T-helper 1 cell treated with Interleukin-12 subunit alpha and Interleukin-12 subunit beta and Interleukin-4 antibody, amounts not matched to agents 30 μg/mL and 1 μg/mL, for 36 hours (primary cell): ENCODE measurements around the gene RELA.
A peak's percentile ranks its signal among the peaks of the same experiment; 100 is the strongest.

Experiments used
- H3K27ac Mint-ChIP-seq: one replicate; pipeline ENCODE4 v1.8.0; 2021; ENCODE audit warnings: mild to moderate bottlenecking, mixed read lengths
- H3K27me3 Mint-ChIP-seq: one replicate; pipeline ENCODE4 v1.8.0; 2021; ENCODE audit warnings: low read depth, mixed read lengths
- H3K36me3 Mint-ChIP-seq: one replicate; pipeline ENCODE4 v1.8.0; 2021; ENCODE audit warnings: low read depth, mixed read lengths
- H3K4me1 Mint-ChIP-seq: one replicate; pipeline ENCODE4 v1.8.0; 2021; ENCODE audit warnings: low read depth, mixed read lengths
- H3K4me3 Mint-ChIP-seq: one replicate; pipeline ENCODE4 v1.8.0; 2021; ENCODE audit warnings: mild to moderate bottlenecking, moderate library complexity, mixed read lengths
- H3K9me3 Mint-ChIP-seq: one replicate; pipeline ENCODE4 v1.8.0; 2021; ENCODE audit warnings: mixed read lengths

RELA gene

GRCh38 chr11:65619281-65619928 is 43.3 kb downstream of the RELA start:
- Mint-ChIP-seq H3K4me3 (no peak overlapping the region), H3K27me3 (peaks cover 3% of the 10 kb centered on the region), H3K27ac (no peak overlapping the region), H3K36me3 (peaks cover 24% of the 10 kb centered on the region), H3K4me1 (peaks cover 10% of the 10 kb centered on the region), H3K9me3 (no peaks in the 10 kb centered on the region)

GRCh38 chr11:65618763-65619162 is 44.0 kb downstream of the RELA start:
- H3K27ac Mint-ChIP-seq = no peak overlapping the region
- peaks cover 21% of the 10 kb centered on the region for H3K36me3 Mint-ChIP-seq
- H3K4me3 Mint-ChIP-seq = no peak overlapping the region
- H3K4me1 Mint-ChIP-seq = peaks cover 10% of the 10 kb centered on the region
- H3K27me3 Mint-ChIP-seq = peaks cover 3% of the 10 kb centered on the region
- no peaks in the 10 kb centered on the region for H3K9me3 Mint-ChIP-seq

DNA sequence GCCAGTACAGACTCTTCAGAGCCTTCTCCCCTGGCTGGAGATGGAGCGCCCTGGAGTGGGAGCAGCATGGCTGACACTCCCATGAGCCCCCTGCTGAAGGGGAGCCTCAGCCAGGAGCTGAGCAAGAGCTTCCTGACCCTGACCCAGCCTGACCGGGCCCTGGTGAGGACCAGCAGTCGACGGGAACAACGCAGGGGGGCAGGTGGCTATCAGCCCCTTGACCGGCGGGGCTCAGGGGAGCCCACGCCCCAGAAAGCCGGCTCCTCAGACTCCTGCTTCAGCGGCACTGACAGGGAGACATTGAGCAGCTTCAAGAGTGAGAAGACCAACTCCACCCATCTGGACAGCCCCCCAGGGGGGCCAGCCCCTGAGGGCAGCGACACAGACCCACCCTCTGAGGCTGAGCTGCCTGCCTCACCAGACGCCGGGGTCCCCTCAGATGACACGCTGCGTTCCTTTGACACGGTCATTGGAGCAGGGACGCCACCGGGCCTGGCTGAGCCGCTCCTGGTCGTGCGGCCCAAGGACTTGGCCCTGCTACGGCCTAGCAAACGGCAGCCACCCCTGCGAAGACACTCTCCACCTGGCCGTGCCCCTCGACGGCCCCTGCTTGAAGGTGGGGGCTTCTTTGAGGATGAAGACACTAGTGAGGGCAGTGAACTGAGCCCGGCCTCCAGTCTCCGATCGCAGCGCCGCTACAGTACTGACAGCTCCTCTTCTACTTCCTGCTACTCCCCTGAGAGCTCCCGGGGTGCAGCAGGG is 44.5 kb downstream of the RELA start:
- peaks cover 3% of the 10 kb centered on the region for H3K27me3 Mint-ChIP-seq
- peaks cover 11% of the 10 kb centered on the region for H3K4me1 Mint-ChIP-seq
- no peak overlapping the region for H3K27ac Mint-ChIP-seq
- no peak overlapping the region for H3K4me3 Mint-ChIP-seq
- peaks cover 22% of the 10 kb centered on the region for H3K36me3 Mint-ChIP-seq
- no peaks in the 10 kb centered on the region for H3K9me3 Mint-ChIP-seq

DNA sequence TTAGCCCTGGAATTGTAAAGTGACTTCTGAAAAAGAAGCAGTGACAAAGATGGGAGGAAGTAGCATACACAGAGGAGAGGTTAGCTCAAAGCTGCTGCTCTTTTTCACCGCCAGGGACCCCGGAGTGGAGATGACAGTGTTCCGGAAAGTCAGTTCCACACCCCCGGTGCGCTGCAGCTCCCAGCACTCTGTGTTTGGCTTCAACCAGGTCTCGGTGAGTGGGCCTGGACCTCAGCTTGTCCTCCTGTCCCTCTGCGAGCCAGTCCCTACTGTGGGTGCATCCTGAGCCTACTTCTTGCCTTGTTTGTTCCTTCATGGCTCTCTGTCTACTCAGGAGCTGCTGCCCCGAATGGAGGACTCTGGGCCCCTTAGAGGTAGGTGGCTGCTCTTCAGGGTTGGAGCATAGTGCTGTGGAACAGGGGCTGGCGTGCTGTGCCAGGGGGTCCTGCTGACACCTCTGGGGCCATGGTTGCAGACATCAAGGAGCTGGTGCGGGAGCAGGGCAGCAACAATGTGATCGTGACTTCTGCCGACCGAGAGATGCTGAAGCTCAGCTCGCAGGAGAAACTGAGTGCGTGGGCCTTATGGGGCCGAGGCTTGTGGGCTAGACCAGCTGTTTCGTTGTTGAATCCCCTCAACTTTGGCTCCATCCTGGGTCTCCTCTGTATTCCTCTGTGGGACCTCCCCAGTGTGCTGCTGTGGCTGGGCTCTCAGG is 45.4 kb downstream of the RELA start:
- H3K36me3 Mint-ChIP-seq = peaks cover 21% of the 10 kb centered on the region
- H3K4me1 Mint-ChIP-seq = peaks cover 16% of the 10 kb centered on the region
- H3K4me3 Mint-ChIP-seq = peak overlapping the region; percentile 95
- peaks cover 3% of the 10 kb centered on the region for H3K27me3 Mint-ChIP-seq
- H3K9me3 Mint-ChIP-seq = no peaks in the 10 kb centered on the region
- H3K27ac Mint-ChIP-seq = peak overlapping the region; percentile 77

DNA sequence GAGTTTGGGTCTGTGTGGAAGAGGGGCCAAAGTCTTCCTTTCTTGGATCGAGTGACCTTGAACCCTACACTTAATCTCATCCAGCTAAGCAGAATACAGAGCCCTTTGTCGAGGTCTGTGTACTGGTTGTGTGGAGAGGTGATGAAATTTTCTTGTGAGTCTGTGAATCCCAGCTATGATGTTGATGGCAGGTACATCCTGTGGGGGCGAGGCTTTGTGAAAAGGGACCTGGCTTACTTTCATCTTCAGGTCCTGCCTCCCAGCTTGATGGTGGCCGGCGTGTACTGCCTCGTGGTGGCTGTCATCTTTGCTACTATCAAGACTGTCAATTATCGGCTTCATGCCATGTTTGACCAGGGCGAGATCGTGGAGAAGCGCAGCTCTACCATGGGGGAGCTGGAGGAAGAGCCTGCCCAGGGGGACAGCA is 46.1 kb downstream of the RELA start:
- H3K27me3 Mint-ChIP-seq = peaks cover 3% of the 10 kb centered on the region
- H3K4me3 Mint-ChIP-seq = peak overlapping the region; percentile 95
- H3K9me3 Mint-ChIP-seq = no peaks in the 10 kb centered on the region
- peaks cover 20% of the 10 kb centered on the region for H3K4me1 Mint-ChIP-seq
- H3K36me3 Mint-ChIP-seq = peaks cover 26% of the 10 kb centered on the region
- peak overlapping the region; percentile 77 for H3K27ac Mint-ChIP-seq

- Mint-ChIP-seq H3K27ac (peak overlapping the region; percentile 77), H3K36me3 (peaks cover 24% of the 10 kb centered on the region), H3K9me3 (no peaks in the 10 kb centered on the region), H3K4me1 (peaks cover 20% of the 10 kb centered on the region), H3K27me3 (peaks cover 3% of the 10 kb centered on the region), H3K4me3 (peak overlapping the region; percentile 95)
Measured at GRCh38 chr11:65615950-65616574, 46.7 kb downstream of the RELA start.

- H3K4me3 Mint-ChIP-seq = peak within 1 kb of the TSS; percentile 95
- peaks cover 3% of the 10 kb centered on the region for H3K27me3 Mint-ChIP-seq
- peak within 1 kb of the TSS; percentile 92 for H3K27ac Mint-ChIP-seq
- H3K9me3 Mint-ChIP-seq = no peaks in the 10 kb centered on the region
- H3K36me3 Mint-ChIP-seq = peaks cover 22% of the 10 kb centered on the region
- peaks cover 25% of the 10 kb centered on the region for H3K4me1 Mint-ChIP-seq
Measured at GRCh38 chr11:65615229-65615949, 47.3 kb downstream of the RELA start, which contains the start of gene PCNX3. Gene PCNX3, plus strand, starts transcription at chr11:65615776. Its CDS starts 536 bp downstream, at chr11:65616312.

- Mint-ChIP-seq H3K4me1 (peaks cover 39% of the 10 kb centered on the region), H3K36me3 (peaks cover 26% of the 10 kb centered on the region), H3K27me3 (peaks cover 3% of the 10 kb centered on the region), H3K9me3 (no peaks in the 10 kb centered on the region), H3K27ac (peak overlapping the region; percentile 70), H3K4me3 (peak overlapping the region; percentile 89)
Measured at GRCh38 chr11:65613091-65613928, 49.4 kb downstream of the RELA start.

DNA sequence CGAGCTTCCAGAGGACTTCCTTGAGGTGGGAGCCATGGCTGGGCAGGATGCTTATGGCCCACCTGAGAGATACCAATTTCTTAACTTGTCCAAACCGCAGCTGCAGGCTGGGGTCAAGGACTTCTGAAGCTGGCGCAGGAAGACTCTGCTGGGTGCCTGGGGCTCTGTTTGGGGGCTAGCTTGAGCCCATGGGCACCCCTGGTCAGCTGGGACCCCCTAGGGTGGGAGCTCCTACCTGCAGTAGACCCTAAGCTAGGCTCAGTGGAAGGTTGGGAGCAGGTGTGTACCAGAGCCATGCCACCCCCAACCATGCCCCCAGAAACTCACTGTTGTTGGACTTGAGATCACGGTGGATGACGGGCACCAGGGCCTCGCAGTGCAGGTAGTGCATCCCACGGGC is 50.0 kb downstream of the RELA start:
- peaks cover 3% of the 10 kb centered on the region for H3K27me3 Mint-ChIP-seq
- peak overlapping the region; percentile 70 for H3K27ac Mint-ChIP-seq
- peak overlapping the region; percentile 89 for H3K4me3 Mint-ChIP-seq
- peaks cover 41% of the 10 kb centered on the region for H3K4me1 Mint-ChIP-seq
- H3K9me3 Mint-ChIP-seq = no peaks in the 10 kb centered on the region
- peaks cover 25% of the 10 kb centered on the region for H3K36me3 Mint-ChIP-seq

DNA sequence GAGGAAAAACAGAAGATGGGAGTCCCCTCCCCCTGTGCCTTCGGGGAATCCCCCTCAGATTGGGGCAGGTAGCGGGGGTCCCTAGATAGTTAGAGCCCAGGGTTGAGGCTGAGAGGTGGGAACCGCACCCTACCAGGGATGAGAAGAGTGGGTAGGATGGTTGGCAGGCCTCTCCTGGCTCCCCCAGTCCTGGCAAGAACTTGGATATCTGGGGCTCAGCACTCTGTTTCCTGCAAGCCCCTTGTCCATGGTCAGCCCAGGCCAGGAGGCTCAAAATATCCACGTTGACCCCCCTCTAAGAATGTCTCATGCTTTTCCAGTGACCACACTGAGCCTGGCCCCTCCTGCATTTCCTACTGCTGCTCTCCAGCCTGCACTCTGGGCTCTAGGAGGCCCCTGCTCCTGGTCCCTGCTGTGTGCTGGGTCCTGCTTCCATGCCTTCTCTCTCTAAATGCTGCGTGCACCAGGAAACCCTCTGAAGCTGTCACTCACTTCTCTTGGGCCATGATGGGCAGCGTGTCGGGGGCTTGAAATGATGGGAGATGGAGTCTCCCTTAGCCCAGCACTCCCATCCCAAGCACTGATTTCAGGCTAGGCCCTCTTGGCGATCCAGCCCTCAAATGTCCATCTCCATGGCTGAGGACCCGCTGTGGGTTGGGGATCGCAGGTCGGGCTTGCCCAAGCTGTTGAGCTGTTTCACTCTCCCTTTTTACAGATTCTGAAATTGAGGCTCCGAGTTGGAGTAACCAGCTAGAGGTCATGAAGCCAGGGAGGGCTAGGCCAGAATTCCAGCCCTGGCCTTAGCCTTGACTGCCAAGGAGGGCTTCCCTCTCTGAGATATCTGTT is 50.7 kb downstream of the RELA start:
- peaks cover 24% of the 10 kb centered on the region for H3K36me3 Mint-ChIP-seq
- H3K27ac Mint-ChIP-seq = peak overlapping the region; percentile 92
- H3K9me3 Mint-ChIP-seq = no peaks in the 10 kb centered on the region
- peaks cover 3% of the 10 kb centered on the region for H3K27me3 Mint-ChIP-seq
- peak overlapping the region; percentile 89 for H3K4me3 Mint-ChIP-seq
- H3K4me1 Mint-ChIP-seq = peaks cover 38% of the 10 kb centered on the region

GRCh38 chr11:65611028-65611757 is 51.5 kb downstream of the RELA start:
- H3K4me1 Mint-ChIP-seq = peaks cover 31% of the 10 kb centered on the region
- H3K27me3 Mint-ChIP-seq = peaks cover 3% of the 10 kb centered on the region
- peak overlapping the region; percentile 73 for H3K27ac Mint-ChIP-seq
- H3K36me3 Mint-ChIP-seq = peaks cover 20% of the 10 kb centered on the region
- H3K4me3 Mint-ChIP-seq = peak overlapping the region; percentile 89
- H3K9me3 Mint-ChIP-seq = no peaks in the 10 kb centered on the region

DNA sequence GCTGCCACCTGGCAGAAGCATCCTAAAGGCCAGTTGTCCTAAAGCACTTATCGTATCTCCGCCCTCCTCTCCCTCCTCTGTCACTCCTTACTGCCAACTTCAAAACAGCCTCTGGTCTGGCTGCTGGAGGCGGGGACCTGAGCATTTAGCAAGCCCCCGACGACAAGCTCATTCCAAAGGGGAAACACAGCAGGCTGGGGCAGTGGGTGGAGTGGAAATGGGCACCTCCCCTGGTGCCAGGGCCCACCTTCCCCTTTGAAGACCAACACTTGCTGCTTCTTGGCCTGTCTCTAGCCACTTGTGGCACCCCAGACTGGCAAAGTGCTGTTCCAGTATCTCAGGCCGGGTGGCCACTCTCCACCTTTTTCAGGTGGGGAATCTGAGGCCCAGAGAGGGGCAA is 52.3 kb downstream of the RELA start:
- H3K36me3 Mint-ChIP-seq = peaks cover 23% of the 10 kb centered on the region
- H3K4me1 Mint-ChIP-seq = peaks cover 31% of the 10 kb centered on the region
- H3K4me3 Mint-ChIP-seq = no peak overlapping the region
- H3K9me3 Mint-ChIP-seq = no peaks in the 10 kb centered on the region
- peaks cover under 1% of the 10 kb centered on the region for H3K27me3 Mint-ChIP-seq
- peak overlapping the region; percentile 73 for H3K27ac Mint-ChIP-seq
